HG03460 (cell line): ENCODE data around the gene ALDH1A1.
"Not testable (repeated sequence)": the region's sequence is repeated elsewhere in the genome, so short reads cannot be mapped to it uniquely, and the experiment has no call there.

ENCODE experiments used
- ATAC-seq: cut with Tn5 transposase; IDR thresholded peaks from one replicate; pipeline ENCODE4 v1.9.1; 2021; ENCODE audit not compliant: unreplicated experiment

Gene ALDH1A1

DNA sequence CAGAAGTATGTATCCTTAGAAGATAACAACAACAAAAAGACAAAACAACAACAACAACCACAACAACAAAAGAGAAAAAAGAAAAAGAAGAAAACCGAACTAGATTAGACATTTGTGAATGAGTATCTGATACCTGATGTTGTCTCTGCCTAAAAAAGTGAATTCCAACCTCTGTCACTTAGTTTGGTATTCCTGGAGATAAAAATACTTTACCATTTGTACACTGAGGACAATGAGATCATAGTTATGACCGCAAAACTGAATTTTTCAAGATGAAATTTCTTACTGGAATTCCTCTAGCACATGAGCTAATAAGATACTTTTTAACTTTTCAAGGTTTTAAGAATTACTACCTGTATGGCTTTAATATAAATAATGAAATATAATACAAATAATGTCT lies 54.5 kb downstream of the ALDH1A1 start:
- ATAC-seq, result no peak

DNA sequence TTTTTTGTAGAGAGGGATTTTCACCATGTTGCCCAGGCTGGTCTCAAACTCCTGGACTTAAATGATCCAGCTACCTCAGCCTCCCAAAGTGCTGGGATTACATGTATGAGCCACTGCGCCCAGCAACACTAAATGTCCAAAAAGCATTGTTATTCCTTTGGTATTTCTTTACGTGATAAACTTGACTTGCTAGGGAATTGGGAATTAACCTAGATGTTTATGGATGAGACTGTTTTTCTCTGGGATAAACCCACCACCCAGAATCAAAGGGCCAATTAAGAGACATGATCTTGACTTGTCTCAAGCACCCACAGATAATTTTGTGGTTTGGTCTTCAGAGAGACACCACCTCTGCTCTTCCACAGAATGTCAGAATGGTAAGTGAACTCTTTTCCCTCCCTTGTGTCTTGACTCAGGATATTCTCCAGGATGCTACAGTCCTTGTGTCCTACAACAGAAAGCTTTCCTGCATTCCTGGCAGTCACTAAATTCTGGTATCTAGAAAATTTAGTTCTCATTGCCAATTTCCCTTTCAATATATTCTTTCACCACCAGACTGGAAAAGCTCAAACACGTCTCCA lies 55.7 kb downstream of the ALDH1A1 start:
- no peak for ATAC-seq

DNA sequence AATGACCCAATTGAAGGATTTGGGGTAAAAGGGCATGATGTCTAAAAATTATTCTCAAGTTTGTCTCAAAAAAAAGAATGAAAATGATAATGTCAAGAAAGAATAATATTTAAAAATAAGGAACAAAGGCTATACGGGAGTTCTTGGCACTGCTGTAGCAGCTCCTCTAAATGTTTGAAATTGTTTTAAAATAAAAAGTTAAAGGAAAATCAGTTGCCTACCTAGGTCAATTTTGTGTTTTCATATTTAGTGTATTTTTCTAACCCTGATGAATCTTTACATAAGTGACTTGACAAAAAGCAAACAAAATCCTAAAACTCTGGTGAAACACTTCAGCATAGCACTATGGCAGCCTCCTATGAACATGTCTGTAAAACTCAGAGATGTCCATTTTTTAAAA lies 56.4 kb downstream of the ALDH1A1 start:
- no peak for ATAC-seq

DNA sequence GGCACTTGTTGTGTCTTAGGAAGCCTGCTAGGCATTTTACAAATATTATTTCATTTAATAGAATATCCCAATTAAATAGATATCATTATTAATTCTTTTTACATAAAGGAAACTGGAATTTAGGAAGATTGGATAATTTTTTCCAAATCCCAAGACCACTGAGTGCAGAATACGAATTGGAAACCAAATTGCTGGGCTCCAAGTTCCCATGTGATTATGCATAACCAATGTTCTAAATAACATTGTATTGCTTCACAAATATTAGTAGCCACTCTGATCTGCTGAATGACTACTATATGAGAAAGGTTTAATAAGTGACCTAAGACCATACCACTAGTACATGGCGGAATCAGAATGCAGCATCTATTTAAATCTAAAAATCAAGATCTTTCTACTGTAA lies 57.7 kb downstream of the ALDH1A1 start:
- ATAC-seq, result no peak

DNA sequence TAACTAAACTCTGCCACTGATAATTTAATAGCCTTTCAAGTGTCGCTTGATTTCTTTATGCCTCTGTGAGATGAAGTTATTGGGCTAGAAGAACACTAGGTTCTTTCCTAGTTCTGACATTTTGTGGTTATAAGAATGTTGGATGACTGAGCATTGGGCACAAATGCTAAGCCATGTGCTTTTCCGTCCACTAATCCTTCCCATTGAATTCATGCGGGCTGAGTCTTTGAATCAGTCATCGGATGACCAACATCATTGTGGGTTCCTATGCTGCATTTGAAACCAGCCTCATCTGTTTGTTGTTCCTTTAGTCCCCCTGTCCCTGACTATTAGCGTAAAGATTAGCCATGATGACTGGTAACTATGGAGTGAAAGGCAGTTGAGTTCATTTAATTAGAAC lies 58.5 kb downstream of the ALDH1A1 start:
- no peak for ATAC-seq

DNA sequence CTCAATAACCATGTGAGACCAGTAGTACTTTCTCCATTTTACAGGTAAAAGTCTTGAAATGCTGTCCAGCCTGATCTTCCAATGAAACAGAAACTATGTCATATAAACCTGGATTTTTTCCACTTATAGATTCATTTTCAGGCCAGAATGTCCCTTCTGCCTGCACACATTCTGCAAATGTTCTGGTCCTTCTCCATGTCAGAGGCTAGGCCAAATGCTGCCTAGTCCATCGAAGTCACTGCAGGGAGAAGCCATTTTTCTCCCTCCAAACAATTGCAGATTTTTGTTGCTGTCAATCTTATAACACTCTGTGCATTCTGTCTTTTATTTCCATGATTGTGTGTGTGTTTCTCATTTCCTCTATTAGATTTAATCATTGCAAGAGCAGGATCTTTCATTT lies 59.4 kb downstream of the ALDH1A1 start:
- ATAC-seq, result no peak

DNA sequence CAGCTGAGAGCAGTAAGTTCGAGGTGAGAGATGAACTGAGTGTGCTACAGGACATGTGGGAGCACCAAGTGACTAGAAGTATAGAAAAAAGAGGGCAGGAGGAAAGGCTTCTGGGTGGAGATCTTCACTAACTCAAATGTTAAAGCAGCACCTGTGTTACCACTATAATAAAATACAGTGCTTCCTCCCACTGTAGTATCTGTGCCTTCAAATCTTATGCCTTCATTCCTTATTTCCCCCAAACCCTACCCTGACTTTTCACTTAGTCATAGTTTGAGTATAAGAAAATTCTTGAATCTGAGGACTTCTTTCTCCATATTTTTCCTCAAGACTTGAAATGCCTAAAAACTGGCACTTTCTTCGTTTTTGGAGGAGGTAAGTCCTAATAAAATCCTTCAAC lies 61.8 kb downstream of the ALDH1A1 start:
- ATAC-seq, result no peak

DNA sequence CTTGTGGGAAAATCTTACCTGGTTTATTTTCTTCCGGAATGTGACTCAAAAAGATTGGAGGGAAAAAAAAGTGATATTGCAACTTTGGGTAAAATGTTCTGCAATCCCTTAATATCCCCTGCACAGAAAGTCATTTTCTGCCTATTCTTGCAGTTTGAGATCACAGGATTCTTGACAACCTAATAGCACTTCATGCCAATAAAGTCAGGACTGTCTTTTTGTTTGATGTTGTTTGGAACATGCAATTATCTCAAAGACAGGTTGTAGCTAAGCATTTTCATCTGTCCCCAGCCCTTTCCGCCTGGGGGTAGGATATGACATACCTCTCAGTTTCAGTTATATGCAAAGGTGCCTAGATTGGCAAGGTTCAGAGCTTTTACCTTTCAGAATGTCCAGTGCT lies 63.9 kb downstream of the ALDH1A1 start:
- ATAC-seq, result no peak

DNA sequence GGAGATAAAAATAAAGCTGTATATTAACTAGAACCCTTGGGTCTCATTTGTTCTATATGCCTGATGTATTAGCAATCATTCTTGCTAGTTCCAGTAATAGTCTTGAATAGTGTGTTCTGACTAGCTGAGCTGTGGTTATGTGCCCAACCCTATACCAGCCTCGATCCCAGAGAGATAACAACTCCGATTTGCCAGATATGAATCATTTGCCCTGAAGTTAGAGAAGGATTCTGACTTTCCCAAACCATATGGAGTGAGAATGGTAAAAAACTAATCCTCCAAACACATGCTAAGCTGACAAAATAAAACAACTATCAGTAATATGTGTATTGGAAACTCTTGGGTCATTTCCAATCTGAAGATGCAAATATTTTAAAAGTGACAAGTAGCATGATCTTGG lies 64.8 kb downstream of the ALDH1A1 start:
- no peak for ATAC-seq

DNA sequence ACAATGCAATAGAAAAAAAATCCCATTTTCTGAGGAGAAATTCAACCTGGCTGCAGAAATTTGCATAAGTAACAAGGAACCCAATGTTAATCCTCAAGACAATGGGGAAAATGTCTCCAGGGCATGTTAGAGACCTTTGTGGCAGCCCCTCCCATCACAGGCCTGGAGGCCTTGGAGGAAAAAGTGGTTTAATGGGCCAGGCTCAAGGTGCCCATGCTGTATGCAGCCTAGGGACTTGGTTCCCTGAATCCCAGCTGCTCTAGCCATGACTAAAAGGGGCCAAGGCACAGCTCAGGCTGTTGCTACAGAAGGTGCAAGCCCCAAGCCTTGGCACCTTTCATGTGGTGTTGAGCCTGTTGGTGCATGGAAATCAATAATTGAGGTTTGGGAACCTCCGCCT lies 66.5 kb downstream of the ALDH1A1 start:
- ATAC-seq, result no peak

DNA sequence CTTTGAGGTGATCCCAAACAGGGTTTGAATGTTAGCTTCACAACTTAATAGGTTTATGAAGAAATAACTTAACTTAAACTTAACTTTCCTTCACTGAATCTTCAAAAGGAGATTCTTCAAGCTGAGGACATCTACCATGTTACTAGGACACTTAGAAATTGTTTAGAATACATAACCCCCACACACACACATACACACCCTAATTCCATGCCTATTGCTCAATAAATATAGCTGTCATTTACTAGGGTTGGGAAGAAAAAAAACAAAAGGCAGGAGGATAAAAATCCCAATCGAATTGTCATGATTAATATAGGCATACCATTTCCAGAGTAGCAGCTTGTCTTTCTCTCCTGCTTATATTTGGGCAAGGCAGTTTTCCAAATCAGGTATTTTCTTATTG lies 68.3 kb downstream of the ALDH1A1 start:
- no peak for ATAC-seq

DNA sequence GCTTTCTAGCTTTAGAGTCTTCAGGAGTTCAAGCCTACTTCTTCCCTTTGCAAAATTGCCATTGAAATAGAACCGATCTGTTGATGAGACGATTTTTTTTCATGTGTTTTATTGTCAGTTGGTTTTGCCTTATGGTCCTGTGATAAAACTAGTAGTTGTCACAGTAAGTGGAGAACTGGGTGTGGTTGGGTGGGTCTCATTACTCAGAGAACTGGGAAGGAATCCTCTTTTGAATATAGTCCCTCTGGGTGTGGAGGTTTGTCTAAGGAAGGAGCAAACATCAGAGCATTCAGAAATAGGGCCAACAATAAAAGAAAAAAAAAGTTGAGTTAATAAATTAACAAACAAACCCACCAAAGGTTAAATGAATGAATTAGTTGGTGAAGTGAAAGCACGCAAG lies 69.0 kb downstream of the ALDH1A1 start:
- ATAC-seq, result no peak

DNA sequence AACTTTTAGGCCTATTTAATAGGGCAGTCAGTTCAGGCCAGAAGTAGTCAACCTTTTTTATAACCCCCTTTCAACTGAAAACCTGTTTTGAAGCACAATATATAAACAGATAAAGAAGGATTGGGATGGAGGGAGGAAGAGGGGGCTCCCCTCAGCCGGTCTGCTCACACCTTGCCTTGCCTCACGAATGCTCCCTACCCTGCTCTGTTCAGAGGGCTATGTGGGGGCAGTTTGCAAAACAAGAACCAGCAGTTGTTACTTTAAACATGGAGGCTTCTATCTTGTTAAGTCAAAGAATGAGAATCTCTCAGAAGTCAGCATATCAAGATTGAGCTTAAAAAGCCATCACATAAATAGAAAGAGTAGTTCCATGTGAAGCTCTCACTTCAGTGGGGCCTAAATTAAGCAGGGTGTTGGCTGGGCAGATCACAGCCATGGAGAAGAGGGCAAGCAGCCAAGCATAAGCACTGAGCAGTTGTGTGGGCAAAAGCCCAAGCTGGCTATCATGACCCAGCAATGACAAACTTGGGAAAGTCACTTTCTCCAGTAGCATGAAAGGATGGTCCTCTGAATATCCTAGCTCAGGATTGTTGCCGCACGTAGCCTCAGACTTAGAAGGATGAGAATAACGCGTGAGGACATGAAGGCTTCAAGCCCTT lies 70.6 kb downstream of the ALDH1A1 start:
- ATAC-seq, result no peak

DNA sequence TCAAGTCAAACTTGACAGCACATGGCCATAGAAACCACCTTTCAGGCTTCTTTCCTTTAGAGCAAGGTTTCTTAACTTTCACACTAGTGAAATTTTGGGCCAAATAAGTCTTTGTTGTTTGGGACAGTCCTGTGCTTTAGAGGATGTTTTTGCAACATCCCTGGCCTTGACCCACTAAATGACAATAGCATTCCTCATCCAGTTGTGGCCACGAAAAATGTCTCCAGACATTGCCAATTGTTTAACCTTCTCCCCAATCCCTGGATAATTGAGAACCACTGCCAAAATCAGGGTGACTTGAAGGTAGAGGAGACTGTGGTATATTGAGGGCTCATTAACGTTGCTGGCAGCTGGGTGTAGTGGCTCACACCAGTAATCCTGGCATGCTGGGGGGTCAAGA lies 72.0 kb downstream of the ALDH1A1 start:
- no peak for ATAC-seq

DNA sequence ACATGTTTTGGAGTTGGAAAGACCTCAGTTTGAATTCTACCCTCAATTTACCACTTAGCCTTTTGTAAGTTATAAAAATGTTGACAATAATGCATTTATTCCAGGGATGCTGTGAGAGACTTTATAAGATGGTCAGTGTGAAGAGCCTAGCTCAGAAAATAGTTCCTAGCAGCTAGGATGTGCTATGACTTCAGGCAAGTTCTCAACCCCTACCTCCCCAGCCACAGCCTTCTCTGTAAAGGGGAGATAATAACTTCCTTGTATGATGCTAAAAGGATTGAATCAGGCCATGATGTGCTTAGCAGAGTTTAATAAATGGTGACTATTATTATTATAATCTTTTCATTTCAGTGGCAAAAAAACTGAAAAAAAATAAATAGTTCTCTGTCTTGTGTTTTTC lies 77.6 kb downstream of the ALDH1A1 start:
- no peak for ATAC-seq

DNA sequence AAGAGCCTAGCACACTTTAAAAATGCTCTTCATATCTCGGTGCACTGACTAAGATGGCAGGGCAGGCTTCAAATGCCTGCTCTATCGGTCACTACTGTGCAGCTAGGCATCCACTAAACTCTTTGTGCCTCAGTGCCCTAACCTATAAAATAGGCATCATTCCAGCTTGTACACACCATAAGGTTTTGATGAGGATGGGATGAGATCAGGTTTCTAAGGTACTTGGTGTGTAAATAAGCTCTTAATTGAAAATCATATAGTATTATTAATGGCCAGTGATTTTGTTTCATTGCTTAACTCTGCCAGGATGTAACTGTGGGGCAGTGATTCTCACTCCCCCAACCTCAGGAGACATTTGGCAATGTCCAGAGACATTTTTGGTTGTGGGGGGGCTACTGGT lies 78.5 kb downstream of the ALDH1A1 start:
- no peak for ATAC-seq

DNA sequence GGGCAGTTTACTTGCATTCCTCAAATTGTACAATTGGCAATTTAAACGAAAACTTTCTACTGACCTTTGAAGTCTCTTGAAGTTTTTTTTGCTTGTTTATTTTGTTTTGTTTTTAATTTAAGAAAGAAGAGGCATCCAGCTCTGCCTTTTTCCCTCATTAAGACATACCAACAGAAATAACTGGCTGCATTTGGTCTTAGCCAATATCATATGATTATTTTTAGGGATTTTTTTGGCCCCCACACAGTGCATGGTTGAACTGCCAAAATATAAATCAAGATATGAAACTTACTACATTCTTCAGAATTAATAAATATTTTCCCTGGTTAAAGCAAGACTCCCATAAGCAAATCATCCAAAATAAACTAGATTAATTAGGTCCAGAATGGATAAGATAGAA lies 79.4 kb downstream of the ALDH1A1 start:
- ATAC-seq, result no peak

DNA sequence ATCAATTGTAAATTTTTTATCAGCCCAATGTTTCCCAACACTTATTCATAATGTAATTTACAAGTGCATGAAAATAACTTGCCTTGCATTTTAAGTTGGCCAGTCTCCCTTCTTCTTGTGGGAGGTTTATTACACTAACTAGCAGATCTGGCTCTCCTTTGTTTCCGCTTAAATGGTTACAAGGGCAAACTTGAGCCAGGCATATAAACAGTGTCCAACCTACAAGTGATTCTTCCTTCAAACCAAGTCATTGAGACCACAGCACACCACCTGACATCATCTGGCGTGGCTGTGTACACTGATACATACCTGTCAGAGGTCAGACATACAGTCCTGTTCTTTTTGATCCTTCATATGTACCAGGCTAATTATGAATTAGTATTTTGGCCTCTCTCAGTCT lies 80.1 kb downstream of the ALDH1A1 start:
- no peak for ATAC-seq

DNA sequence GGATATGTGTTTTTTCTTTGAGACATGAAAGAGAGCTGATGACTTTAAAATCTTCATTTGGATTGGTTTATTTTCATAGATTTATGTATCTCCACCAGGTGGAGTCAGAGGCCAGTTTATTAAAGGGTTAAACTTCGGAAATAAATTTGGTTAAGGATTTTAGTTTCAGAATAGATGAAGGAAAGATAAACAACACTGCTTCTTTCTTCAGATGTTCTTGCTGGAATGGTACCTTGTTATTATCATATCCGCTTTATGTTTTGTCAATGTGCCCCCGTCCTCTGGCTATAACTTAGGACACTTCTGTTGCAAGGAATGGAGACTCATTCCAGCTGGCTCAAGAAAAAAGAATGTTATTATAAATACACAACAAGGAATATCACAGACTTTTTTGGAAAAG lies 81.2 kb downstream of the ALDH1A1 start:
- no peak for ATAC-seq

DNA sequence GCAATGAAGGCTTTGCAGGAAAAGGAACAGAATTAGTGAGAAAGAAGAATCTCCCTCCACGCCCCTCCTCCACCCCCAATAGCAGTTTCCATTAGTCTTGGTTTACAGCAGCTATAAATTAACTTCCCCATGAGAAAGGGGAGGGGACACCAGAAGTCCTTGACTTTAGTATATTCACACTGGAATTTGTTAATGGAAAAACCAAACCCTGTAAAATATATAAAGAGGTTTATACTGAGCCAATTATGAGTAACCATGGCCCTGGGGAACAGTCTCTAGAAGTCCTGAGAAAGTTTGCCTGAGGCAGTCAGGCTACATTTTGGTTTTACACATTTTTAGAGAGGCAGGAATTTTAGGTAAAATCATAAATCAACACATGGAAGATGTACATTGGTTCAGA lies 88.5 kb downstream of the ALDH1A1 start:
- ATAC-seq, result no peak

DNA sequence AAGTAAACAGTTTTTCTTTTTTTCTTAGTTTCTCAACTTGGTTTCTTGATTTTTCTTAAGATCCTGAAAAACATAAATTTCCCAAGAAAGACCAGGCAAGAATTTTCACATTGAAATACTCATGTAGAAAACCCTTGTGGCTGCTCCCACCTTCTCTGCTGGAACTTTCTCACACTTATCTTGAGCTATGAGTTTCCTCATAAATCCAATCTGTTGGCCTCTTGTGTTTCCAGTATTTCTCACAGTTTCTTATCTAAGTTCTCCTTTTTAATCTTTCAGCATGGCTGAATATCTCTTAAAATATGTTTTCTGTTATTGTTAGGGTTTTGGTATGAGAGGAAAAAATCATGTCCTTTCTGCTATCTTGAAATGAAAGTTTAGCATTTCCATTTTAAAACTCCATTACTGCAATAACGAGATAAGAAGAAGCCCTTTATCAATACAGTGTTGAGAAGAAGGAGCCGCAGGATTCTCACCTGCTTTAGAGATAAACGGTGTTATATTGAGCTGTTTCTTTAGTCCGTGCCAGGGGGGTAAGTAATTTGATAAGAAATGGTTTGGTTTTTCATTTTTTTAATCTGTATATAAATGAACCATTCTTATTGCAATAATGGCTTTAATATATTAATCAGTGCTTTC lies 89.3 kb downstream of the ALDH1A1 start:
- no peak for ATAC-seq

DNA sequence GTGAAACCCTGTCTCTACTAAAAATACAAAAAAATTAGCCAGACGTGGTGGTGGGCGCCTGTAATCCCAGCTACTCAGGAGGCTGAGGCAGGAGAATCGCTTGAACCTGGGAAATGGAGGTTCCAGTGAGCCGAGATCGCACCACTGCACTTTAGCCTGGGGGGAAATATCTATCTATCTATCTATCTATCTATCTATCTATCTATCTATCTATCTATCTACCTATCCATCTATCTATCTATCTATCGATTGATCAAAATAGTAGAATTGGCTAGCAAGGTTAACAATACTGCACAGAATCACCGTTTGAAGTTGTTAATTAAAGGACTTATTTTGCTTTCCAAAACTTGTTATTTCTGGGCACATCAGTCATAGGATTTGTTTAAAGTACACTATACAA lies 90.1 kb downstream of the ALDH1A1 start:
- not testable (repeated sequence) for ATAC-seq
